ENCODE measurements around the gene GALK2.

DNA sequence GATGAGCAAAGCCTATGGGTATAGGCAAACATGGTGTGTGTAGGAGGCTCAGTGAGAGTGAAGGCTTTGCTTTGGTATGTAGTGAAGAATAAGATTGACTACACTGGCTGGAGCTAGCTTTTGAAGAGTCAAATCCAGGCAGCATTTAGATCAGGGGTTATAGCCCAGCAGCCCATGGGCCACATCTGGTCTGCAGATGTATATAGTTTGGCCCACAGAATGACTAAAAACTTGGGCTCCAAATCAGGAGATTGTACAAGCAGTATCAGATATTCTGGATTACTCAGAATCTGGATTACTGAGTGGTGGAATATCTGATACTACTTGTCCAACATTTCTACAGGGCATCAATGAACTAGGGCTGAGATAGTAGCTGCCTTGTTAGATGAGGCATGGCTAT is 160.1 kb downstream of the GALK2 start:
- TF ChIP-seq, protein P1, sequence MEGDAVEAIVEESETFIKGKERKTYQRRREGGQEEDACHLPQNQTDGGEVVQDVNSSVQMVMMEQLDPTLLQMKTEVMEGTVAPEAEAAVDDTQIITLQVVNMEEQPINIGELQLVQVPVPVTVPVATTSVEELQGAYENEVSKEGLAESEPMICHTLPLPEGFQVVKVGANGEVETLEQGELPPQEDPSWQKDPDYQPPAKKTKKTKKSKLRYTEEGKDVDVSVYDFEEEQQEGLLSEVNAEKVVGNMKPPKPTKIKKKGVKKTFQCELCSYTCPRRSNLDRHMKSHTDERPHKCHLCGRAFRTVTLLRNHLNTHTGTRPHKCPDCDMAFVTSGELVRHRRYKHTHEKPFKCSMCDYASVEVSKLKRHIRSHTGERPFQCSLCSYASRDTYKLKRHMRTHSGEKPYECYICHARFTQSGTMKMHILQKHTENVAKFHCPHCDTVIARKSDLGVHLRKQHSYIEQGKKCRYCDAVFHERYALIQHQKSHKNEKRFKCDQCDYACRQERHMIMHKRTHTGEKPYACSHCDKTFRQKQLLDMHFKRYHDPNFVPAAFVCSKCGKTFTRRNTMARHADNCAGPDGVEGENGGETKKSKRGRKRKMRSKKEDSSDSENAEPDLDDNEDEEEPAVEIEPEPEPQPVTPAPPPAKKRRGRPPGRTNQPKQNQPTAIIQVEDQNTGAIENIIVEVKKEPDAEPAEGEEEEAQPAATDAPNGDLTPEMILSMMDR (IDR thresholded peaks at IDR 0.05): no peak
- TF ChIP-seq, protein P2, sequence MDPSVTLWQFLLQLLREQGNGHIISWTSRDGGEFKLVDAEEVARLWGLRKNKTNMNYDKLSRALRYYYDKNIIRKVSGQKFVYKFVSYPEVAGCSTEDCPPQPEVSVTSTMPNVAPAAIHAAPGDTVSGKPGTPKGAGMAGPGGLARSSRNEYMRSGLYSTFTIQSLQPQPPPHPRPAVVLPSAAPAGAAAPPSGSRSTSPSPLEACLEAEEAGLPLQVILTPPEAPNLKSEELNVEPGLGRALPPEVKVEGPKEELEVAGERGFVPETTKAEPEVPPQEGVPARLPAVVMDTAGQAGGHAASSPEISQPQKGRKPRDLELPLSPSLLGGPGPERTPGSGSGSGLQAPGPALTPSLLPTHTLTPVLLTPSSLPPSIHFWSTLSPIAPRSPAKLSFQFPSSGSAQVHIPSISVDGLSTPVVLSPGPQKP (IDR thresholded peaks at IDR 0.05; ENCODE audit: low read depth, low read length): no peak
- no peak for TF ChIP-seq POLR2A (IDR thresholded peaks at IDR 0.05; ENCODE audit: low read length)
- TF ChIP-seq BHLHE40 (IDR thresholded peaks at IDR 0.05; ENCODE audit: low read depth, low read length): no peak
- no peak for TF ChIP-seq ZFP36 (IDR thresholded peaks at IDR 0.05; ENCODE audit: borderline replicate concordance, partially characterized antibody)
- TF ChIP-seq MYC (IDR thresholded peaks at IDR 0.05; ENCODE audit: borderline replicate concordance, low read length): no peak
- no peak for TF ChIP-seq RFX5 (IDR thresholded peaks at IDR 0.05)
